Effector memory CD4-positive, alpha-beta T cell (primary cell): ENCODE measurements around the gene NFKB2.

Source experiments
- DNase-seq, 3 donors: peaks; one replicate each; pipeline ENCODE4 v3.0.0-alpha.2; 2020
- H3K27ac ChIP-seq: 2 replicates; pipeline ENCODE4 v1.7.0; 2013; ENCODE audit warnings: mild to moderate bottlenecking, low read length, moderate library complexity; ENCODE audit not compliant: insufficient read depth, poor library complexity, severe bottlenecking
- H3K27me3 ChIP-seq: replicated peaks from 2 replicates; pipeline ENCODE4 v1.7.0; 2013; ENCODE audit warnings: mild to moderate bottlenecking, low read length; ENCODE audit not compliant: insufficient read depth, control insufficient read depth, poor library complexity, severe bottlenecking
- H3K36me3 ChIP-seq: 2 replicates; pipeline ENCODE4 v1.7.0; 2013; ENCODE audit warnings: mild to moderate bottlenecking, low read length, moderate library complexity; ENCODE audit not compliant: control insufficient read depth, insufficient read depth
- H3K4me1 ChIP-seq: 2 replicates; pipeline ENCODE4 v1.7.0; 2013; ENCODE audit warnings: low read length, mild to moderate bottlenecking; ENCODE audit not compliant: control insufficient read depth, insufficient read depth, poor library complexity, severe bottlenecking
- H3K4me3 ChIP-seq: 2 replicates; pipeline ENCODE4 v1.7.0; 2013; ENCODE audit warnings: low read length, low read depth, mild to moderate bottlenecking; ENCODE audit not compliant: insufficient read depth, poor library complexity, severe bottlenecking
- H3K9me3 ChIP-seq: 2 replicates; pipeline ENCODE4 v1.7.0; 2013; ENCODE audit warnings: mild to moderate bottlenecking, low read length, moderate library complexity; ENCODE audit not compliant: control insufficient read depth

Gene NFKB2

GRCh38 chr10:102432162-102432950 lies 36.9 kb downstream of the NFKB2 start, which contains the start of gene CUEDC2:
TSS of gene CUEDC2 (minus strand) at chr10:102432574. CDS start at chr10:102425188, 7,386 bp downstream.
- Histone ChIP-seq H3K27me3 (no peaks in the 10 kb centered on the region), H3K9me3 (no peaks in the 10 kb centered on the region), H3K36me3 (no peaks in the 10 kb centered on the region), H3K4me3 (peak within 1 kb of the TSS; percentile 95), H3K27ac (peak within 1 kb of the TSS; percentile 75), H3K4me1 (peaks cover 44% of the 10 kb centered on the region)
- DNase-seq, result peak; percentile 88 to 93 (median 93)

- Histone ChIP-seq H3K36me3 (no peaks in the 10 kb centered on the region), H3K27ac (peak overlapping the region; percentile 75), H3K4me1 (peaks cover 46% of the 10 kb centered on the region), H3K4me3 (no peak overlapping the region), H3K27me3 (no peaks in the 10 kb centered on the region), H3K9me3 (no peaks in the 10 kb centered on the region)
- DNase-seq, result no peak
These were observed 38.1 kb downstream of the NFKB2 start for GRCh38 chr10:102433619-102434046.

- H3K9me3 ChIP-seq, result no peaks in the 10 kb centered on the region
- H3K4me1 ChIP-seq, result peaks cover 46% of the 10 kb centered on the region
- H3K27ac ChIP-seq, result peak overlapping the region; percentile 67
- no peak for DNase-seq
- no peaks in the 10 kb centered on the region for H3K36me3 ChIP-seq
- H3K4me3 ChIP-seq, result peak overlapping the region; percentile 56
- H3K27me3 ChIP-seq, result no peaks in the 10 kb centered on the region
These were observed 39.1 kb downstream of the NFKB2 start for GRCh38 chr10:102434394-102435132.

- Histone ChIP-seq H3K4me1 (peaks cover 46% of the 10 kb centered on the region), H3K36me3 (no peaks in the 10 kb centered on the region), H3K27me3 (no peaks in the 10 kb centered on the region), H3K27ac (peak overlapping the region; percentile 67), H3K9me3 (no peaks in the 10 kb centered on the region), H3K4me3 (peak overlapping the region; percentile 56)
- no peak for DNase-seq
These were observed 39.6 kb downstream of the NFKB2 start for GRCh38 chr10:102435133-102435497.

- DNase-seq, result no peak
- no peaks in the 10 kb centered on the region for H3K27me3 ChIP-seq
These were observed 40.2 kb downstream of the NFKB2 start for GRCh38 chr10:102435529-102436233.

GRCh38 chr10:102436312-102436711 lies 40.8 kb downstream of the NFKB2 start:
- no peaks in the 10 kb centered on the region for H3K36me3 ChIP-seq
- DNase-seq, result no peak
- H3K9me3 ChIP-seq, result no peaks in the 10 kb centered on the region
- peaks cover 46% of the 10 kb centered on the region for H3K4me1 ChIP-seq
- H3K4me3 ChIP-seq, result peak overlapping the region; percentile 56
- H3K27me3 ChIP-seq, result no peaks in the 10 kb centered on the region
- peak overlapping the region; percentile 67 for H3K27ac ChIP-seq

More at GRCh38 chr10:102435529-102436233, 40.2 kb downstream of the NFKB2 start:
- Histone ChIP-seq H3K4me3 (peak overlapping the region; percentile 56), H3K9me3 (no peaks in the 10 kb centered on the region), H3K36me3 (no peaks in the 10 kb centered on the region), H3K4me1 (peaks cover 46% of the 10 kb centered on the region), H3K27ac (peak overlapping the region; percentile 67)

- Histone ChIP-seq H3K4me1 (peaks cover 37% of the 10 kb centered on the region), H3K27me3 (no peaks in the 10 kb centered on the region), H3K9me3 (no peaks in the 10 kb centered on the region), H3K4me3 (no peak overlapping the region), H3K27ac (no peak overlapping the region), H3K36me3 (no peaks in the 10 kb centered on the region)
- DNase-seq, result no peak
These were observed 42.0 kb downstream of the NFKB2 start for GRCh38 chr10:102437515-102437914.

GRCh38 chr10:102438374-102438773 lies 42.9 kb downstream of the NFKB2 start:
- Histone ChIP-seq H3K4me3 (no peak overlapping the region), H3K4me1 (peaks cover 33% of the 10 kb centered on the region), H3K27ac (no peak overlapping the region)

GRCh38 chr10:102444851-102445250 lies 49.3 kb downstream of the NFKB2 start:
- H3K27me3 ChIP-seq, result no peaks in the 10 kb centered on the region
- H3K27ac ChIP-seq, result no peak overlapping the region
- no peak overlapping the region for H3K4me3 ChIP-seq
- no peaks in the 10 kb centered on the region for H3K9me3 ChIP-seq
- peaks cover 5% of the 10 kb centered on the region for H3K4me1 ChIP-seq
- no peak for DNase-seq
- no peaks in the 10 kb centered on the region for H3K36me3 ChIP-seq

More at GRCh38 chr10:102438374-102438773, 42.9 kb downstream of the NFKB2 start:
- H3K9me3 ChIP-seq, result no peaks in the 10 kb centered on the region
- no peak for DNase-seq
- no peaks in the 10 kb centered on the region for H3K27me3 ChIP-seq
- H3K36me3 ChIP-seq, result no peaks in the 10 kb centered on the region
